ENCODE measurements around the gene AQP6.
A peak's percentile ranks its signal among the peaks of the same experiment; 100 is the strongest.

AQP6 gene

DNA sequence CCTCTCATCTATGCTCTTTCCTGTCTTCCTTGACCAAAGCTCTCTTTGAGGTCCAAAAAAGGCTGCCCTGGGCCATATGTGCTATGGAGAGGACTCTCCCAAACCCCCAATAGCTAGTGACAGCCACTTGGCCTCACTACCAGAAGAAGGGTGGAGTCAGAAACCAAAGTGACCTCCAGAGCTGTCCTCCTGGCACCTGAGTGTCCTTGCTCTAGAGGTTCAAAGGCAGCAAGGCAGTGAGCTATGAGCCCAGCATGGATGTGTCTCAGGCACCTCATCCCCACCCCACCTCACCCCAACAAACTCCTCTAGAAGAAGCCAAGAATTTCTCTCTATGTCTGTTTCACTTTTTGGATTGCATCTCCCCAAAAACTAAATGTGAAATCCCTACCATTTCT lies 15.2 kb upstream of the AQP6 start:
- no peak for DNase-seq

DNA sequence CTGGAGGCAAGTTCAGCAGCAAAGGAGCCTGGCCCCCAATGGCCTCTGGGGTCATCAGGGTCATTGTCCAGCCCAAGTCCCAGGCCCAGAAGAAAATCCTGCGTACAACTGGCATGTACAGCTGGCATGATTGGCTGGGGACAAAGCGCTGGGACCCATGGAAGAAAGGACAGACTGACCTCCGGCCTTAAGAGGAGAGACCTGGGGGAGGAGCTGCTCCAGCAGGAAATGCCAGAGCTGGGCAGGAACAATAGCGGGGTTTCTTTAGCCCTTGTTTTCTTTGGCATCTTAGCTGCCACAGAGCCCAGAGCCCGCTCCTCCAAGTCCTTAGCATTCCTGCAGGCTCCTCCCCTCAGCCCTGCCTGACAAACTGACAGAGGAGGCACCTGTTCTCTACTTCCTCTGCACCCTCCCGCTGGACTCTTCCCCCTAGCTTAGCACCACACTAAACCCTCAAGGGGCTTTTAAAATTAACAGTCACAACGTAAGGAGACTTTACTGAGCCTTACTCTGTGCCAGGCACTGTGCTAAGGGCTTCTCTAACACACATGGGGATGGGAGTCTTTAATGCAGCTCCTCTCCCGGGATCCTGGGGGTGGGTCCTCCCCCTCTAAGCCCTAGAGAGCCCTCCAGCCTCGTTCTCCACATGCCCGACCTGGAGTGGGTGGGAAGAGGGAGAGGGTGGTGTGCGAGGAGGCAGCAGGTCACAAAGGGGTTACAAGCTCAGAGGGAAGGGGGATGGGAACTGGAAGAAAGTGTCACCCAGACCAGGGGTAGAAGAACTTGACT lies 12.9 kb upstream of the AQP6 start:
- DNase-seq: peak; percentile 54

DNA sequence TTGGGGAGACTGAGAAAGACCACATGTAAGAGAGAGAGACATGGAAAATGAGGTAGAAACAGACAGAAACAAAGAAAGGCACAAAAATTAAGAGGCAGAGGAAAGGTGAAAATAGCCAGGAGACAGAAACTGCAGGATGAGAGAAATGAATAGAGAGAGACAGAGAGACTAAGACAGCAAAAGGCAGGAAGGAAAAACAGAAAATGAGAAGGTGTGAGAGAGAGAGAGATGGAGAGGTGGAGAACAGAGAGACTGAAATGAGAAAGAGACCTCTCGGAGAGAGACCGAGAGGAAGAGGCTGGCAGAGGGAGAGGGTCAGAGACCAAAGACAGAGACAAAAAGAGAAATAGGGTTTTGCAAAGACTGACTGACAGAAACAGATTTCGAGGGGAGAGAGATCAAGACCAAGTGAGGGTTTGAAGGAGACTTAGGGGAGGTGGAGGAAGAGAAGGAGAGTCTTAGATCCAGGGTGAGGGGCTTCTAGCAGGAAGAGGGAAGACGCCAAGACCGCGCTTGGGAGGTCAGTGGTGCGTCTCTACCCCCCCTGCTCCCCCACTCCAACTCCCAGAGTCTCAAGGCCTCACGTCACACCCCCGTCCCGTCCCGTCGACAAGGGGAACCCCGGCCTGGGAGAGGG lies 12.2 kb upstream of the AQP6 start:
- no peak for DNase-seq

- no peak for DNase-seq
Measured at GRCh38 chr12:49961111-49961922, 11.4 kb upstream of the AQP6 start, which contains the start of gene AQP5. TSS of gene AQP5 (plus strand) at chr12:49961872. CDS start at chr12:49962018, 146 bp downstream.

DNA sequence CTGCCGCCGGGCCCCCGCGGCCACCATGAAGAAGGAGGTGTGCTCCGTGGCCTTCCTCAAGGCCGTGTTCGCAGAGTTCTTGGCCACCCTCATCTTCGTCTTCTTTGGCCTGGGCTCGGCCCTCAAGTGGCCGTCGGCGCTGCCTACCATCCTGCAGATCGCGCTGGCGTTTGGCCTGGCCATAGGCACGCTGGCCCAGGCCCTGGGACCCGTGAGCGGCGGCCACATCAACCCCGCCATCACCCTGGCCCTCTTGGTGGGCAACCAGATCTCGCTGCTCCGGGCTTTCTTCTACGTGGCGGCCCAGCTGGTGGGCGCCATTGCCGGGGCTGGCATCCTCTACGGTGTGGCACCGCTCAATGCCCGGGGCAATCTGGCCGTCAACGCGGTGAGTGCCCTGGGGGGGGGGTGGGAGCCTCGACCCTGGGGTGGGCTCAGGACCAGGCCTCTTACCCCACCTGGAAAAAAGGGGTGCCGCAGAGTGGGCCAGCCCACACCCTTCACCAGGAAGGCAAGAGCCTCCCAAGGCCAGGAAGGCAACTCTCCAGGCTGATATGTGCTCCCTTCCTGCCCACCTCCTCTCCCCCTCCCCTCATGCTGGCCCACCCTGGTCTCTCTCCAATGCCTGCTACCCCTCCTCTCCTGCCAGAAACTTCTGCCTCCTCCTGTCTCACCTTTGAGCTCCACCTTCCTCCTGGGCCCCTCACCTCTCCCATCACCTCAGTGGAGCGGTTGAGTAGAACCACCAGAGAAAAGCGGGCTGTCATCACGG lies 10.6 kb upstream of the AQP6 start:
- no peak for DNase-seq

- no peak for DNase-seq
Measured at GRCh38 chr12:49962861-49963765, 9.6 kb upstream of the AQP6 start.

- DNase-seq: no peak
Measured at GRCh38 chr12:49963976-49964815, 8.6 kb upstream of the AQP6 start.

GRCh38 chr12:49964849-49965624 lies 7.7 kb upstream of the AQP6 start:
- DNase-seq: no peak

DNA sequence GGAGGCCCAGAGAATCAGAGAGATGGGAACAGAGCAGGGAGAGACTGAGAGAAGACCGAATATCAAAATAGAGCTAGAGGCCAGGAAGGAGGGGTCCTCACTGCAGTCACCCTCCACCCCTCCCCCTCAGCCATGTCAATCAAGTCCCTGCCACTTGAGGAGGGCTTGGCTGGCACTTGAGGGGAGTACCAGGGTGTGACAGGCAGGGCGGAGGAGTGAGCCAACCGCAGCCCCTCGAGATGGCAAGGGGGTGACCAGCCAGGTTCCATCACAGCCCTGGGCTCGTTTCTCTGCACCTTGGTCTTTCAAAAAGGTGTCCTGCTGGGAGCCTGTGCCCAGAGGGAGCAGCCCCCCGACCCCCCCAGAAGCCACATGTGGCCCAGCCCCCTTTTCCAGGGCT lies 6.9 kb upstream of the AQP6 start:
- no peak for DNase-seq

DNA sequence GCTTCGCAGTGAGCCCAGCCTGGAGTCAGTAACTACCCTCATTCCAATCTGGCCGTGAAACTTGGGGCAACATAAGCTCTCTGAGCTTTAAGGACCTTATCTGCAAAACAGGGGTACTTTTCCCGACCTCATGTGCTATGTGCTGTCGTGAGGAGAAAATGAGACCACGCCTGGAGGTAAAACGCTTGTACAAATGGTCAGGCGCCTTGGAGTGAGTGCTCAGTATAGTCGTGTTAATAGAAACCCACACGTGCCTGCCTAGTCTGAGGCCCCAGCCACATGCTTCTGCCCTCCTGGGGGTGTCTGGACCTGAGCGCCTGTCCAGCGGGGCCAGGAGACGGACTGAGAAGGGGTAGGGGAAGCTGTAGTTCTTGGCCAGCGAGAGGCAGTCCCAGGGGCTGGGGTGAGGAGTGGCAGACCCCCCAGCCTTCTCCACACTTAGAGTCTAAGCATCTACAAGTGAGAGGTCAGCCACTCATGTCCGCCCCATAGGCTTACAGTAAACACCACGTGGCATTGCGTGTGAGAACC lies 6.2 kb upstream of the AQP6 start:
- DNase-seq: no peak

GRCh38 chr12:49967042-49967776 lies 5.5 kb upstream of the AQP6 start:
- DNase-seq: peak; percentile 97

DNA sequence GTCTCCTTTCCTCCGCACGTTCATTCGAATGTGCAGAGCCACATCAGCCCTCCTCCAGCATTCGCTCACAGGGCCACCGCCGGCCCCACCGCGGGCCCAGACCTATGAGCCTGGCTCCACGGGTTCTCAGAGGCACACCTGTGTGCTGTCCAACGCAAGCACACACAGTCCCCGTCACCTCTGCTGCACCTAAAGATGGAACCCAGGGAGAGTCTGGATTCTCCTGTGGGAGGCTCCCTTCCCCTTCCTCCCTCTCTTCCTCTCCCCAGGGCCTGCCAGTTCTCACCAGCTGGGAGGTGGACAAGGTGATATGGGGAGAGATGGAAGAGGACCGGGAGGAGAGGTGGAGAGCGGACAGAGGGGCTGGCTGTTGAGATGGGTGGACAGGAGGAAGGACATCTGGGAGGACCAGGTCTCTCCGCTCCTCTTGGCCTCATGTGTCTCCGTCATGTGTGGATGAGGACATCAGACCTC lies 4.9 kb upstream of the AQP6 start:
- no peak for DNase-seq

DNA sequence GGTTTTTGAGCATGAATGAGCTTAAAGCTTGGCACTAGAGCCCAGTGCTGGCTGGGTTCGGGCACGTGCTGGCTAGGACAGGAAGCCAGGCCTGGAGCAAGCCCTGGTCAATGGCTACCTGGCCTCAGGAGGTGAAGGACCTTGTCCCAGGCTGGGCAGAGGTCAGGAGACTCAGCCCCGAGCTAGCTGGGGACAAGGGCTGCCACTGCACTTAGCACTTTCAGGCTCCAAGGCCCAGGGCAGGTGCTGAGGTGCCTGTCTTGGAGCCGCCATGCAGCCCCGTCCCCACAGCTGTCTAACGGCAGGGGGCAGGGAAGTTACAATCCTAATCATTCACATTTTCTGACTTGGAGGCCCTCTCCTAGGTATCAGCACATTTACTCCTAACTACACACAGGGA lies 4.3 kb upstream of the AQP6 start:
- DNase-seq: no peak

- no peak for DNase-seq
Measured at GRCh38 chr12:49969027-49969426, 3.7 kb upstream of the AQP6 start.

GRCh38 chr12:49969651-49970429 lies 2.9 kb upstream of the AQP6 start:
- no peak for DNase-seq

- no peak for DNase-seq
Measured at GRCh38 chr12:49970658-49971057, 2.1 kb upstream of the AQP6 start.

- no peak for DNase-seq
Measured at GRCh38 chr12:49971141-49971540, 1.6 kb upstream of the AQP6 start.

GRCh38 chr12:49972129-49972528 lies 618 bp upstream of the AQP6 start:
- DNase-seq: no peak

All from NCI-H82 (cell line).